Mesenchymal stem cell (in vitro differentiated cells and primary cell): ENCODE data around the gene SRGAP1.

Source experiments
- DNase-seq: peaks from one replicate; pipeline ENCODE4 v3.0.0-alpha.2; 2013
- H2AFZ ChIP-seq: one replicate; pipeline ENCODE4 v1.6.1; 2013; ENCODE audit warnings: low read depth, mild to moderate bottlenecking, control low read depth, inconsistent platforms, low read length, moderate library complexity
- H2AK5ac ChIP-seq: 2 replicates; pipeline ENCODE4 v1.6.1; 2013; ENCODE audit warnings: low read length, moderate library complexity, mild to moderate bottlenecking, inconsistent platforms; ENCODE audit not compliant: severe bottlenecking
- H2BK120ac ChIP-seq: one replicate; pipeline ENCODE4 v1.6.1; 2013; ENCODE audit warnings: low read depth, mild to moderate bottlenecking, inconsistent platforms, low read length, moderate library complexity
- H2BK12ac ChIP-seq, 2 experiments: one replicate each; pipeline ENCODE4 v1.6.1; 2013; ENCODE audit warnings: inconsistent platforms in 2 of 2, low read length in 2 of 2, mild to moderate bottlenecking in 2 of 2, moderate library complexity in 2 of 2, control low read depth in 1 of 2
- H2BK15ac ChIP-seq: one replicate; pipeline ENCODE4 v1.6.1; 2013; ENCODE audit warnings: mild to moderate bottlenecking, low read depth, inconsistent platforms; ENCODE audit not compliant: poor library complexity, severe bottlenecking
- H2BK5ac ChIP-seq: 2 replicates; pipeline ENCODE4 v1.6.1; 2013; ENCODE audit warnings: low read depth, mild to moderate bottlenecking, low read length, control low read depth, inconsistent platforms; ENCODE audit not compliant: poor library complexity, severe bottlenecking
- H3K14ac ChIP-seq, 2 experiments: one replicate each; pipeline ENCODE4 v1.6.1; 2013; ENCODE audit warnings: inconsistent platforms in 2 of 2, low read length in 2 of 2, control low read depth in 1 of 2, mild to moderate bottlenecking in 1 of 2, moderate library complexity in 1 of 2
- H3K18ac ChIP-seq, 2 experiments: one replicate each; pipeline ENCODE4 v1.6.1; 2013; ENCODE audit warnings: inconsistent platforms in 2 of 2, low read length in 2 of 2, control low read depth in 1 of 2, low read depth in 1 of 2, mild to moderate bottlenecking in 1 of 2
- H3K23ac ChIP-seq, 2 experiments: one replicate each; pipeline ENCODE4 v1.6.1; 2013; ENCODE audit warnings: inconsistent platforms in 2 of 2, low read length in 2 of 2, mild to moderate bottlenecking in 2 of 2, moderate library complexity in 2 of 2, control low read depth in 1 of 2
- H3K27ac ChIP-seq: 2 replicates; pipeline ENCODE4 v1.5.1; 2013; ENCODE audit warnings: mild to moderate bottlenecking, moderate library complexity, low read length, control low read depth, inconsistent platforms; ENCODE audit not compliant: poor library complexity, severe bottlenecking
- H3K27me3 ChIP-seq, 2 experiments: 2 replicates each; pipeline versions ENCODE4 v1.6.1 to v1.7.0; 2013; ENCODE audit warnings: low read length in 2 of 2, mild to moderate bottlenecking in 2 of 2, moderate library complexity in 2 of 2, control low read depth in 1 of 2, inconsistent platforms in 1 of 2; ENCODE audit not compliant: control insufficient read depth in 1 of 2, insufficient read depth in 1 of 2
- H3K36me3 ChIP-seq, 2 experiments: 2 replicates each; pipeline versions ENCODE4 v1.6.1 to v1.7.0; 2013; ENCODE audit warnings: low read length in 2 of 2, control low read depth in 1 of 2, inconsistent platforms in 1 of 2, low read depth in 1 of 2, mild to moderate bottlenecking in 1 of 2; ENCODE audit not compliant: insufficient read depth in 2 of 2, control insufficient read depth in 1 of 2
- H3K4ac ChIP-seq, 2 experiments: one replicate each; pipeline ENCODE4 v1.6.1; 2013; ENCODE audit warnings: inconsistent platforms in 2 of 2, low read length in 2 of 2, mild to moderate bottlenecking in 2 of 2, moderate library complexity in 2 of 2, control low read depth in 1 of 2, low read depth in 1 of 2
- H3K4me1 ChIP-seq: 2 replicates; pipeline ENCODE4 v1.6.1; 2013; ENCODE audit warnings: low read depth, low read length, control low read depth; ENCODE audit not compliant: control insufficient read depth, insufficient read depth
- H3K4me2 ChIP-seq: 2 replicates; pipeline ENCODE4 v1.6.1; 2013; ENCODE audit warnings: low read length, mild to moderate bottlenecking, inconsistent platforms; ENCODE audit not compliant: poor library complexity, severe bottlenecking
- H3K4me3 ChIP-seq, 2 experiments: 2 replicates each; pipeline versions ENCODE4 v1.5.1 to v1.7.0; 2013; ENCODE audit warnings: low read length in 2 of 2, mild to moderate bottlenecking in 2 of 2, control low read depth in 1 of 2, low read depth in 1 of 2; ENCODE audit not compliant: insufficient read depth in 1 of 2
- H3K79me1 ChIP-seq: replicated peaks from 2 replicates; pipeline ENCODE4 v1.6.1; 2013; ENCODE audit warnings: mild to moderate bottlenecking, control low read depth, low read length, inconsistent platforms; ENCODE audit not compliant: poor library complexity, severe bottlenecking
- H3K9ac ChIP-seq: 2 replicates; pipeline ENCODE4 v1.7.0; 2013; ENCODE audit warnings: mild to moderate bottlenecking, low read length, moderate library complexity
- H3K9me3 ChIP-seq: 2 replicates; pipeline ENCODE4 v1.7.0; 2013; ENCODE audit warnings: mild to moderate bottlenecking, low read length; ENCODE audit not compliant: control insufficient read depth
- H4K8ac ChIP-seq: one replicate; pipeline ENCODE4 v1.6.1; 2013; ENCODE audit warnings: inconsistent platforms, mild to moderate bottlenecking, low read length, moderate library complexity
- H4K91ac ChIP-seq: one replicate; pipeline ENCODE4 v1.6.1; 2013; ENCODE audit warnings: mild to moderate bottlenecking, low read length, inconsistent platforms
- WGBS: methylation state at CpG from one replicate; pipeline ENCODE4 v1.1.7; 2013; ENCODE audit warnings: mixed read lengths; 5-methylcytosine and 5-hydroxymethylcytosine counted together

The SRGAP1 gene

DNA sequence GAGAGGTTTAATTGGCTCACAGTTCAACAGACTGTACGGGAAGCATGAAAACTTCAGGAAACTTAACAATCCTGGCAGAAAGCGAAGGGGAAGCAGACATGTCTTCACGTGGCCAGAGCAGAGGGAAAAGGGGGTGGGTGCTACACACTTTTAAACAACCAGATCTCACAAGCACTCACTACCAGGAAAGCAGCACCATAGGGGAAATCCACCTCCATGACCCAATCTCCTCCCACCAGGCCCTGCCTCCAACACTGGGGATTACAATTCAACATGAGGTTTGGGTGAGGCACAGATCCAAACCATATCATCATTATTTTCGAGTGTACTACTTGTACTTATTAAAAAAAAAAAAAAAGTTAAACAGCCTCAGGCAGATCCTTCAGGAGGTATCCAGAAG, 34.9 kb upstream of the SRGAP1 start:
- Histone ChIP-seq H3K27ac (no peak overlapping the region), H2BK15ac (no peak overlapping the region), H2AFZ (no peak overlapping the region), H3K4me3 (no peak overlapping the region), H3K14ac (no peak overlapping the region), H3K9ac (no peak overlapping the region), H2BK120ac (no peak overlapping the region), H4K8ac (no peak overlapping the region), H3K4ac (no peak overlapping the region), H3K79me1 (no peaks in the 10 kb centered on the region), H2AK5ac (no peak overlapping the region), H3K4me1 (peaks cover 4% of the 10 kb centered on the region), H3K4me2 (no peak overlapping the region), H3K27me3 (no peaks in the 10 kb centered on the region), H4K91ac (no peak overlapping the region), H2BK12ac (no peak overlapping the region), H2BK5ac (no peak overlapping the region), H3K23ac (no peak overlapping the region), H3K9me3 (no peaks in the 10 kb centered on the region), H3K36me3 (peaks cover 6 to 42% of the 10 kb centered on the region in 2 experiments), H3K18ac (no peak overlapping the region)
- WGBS: 94% methylated on average over 3 of the region's 4 CpGs
- DNase-seq: no peak

DNA sequence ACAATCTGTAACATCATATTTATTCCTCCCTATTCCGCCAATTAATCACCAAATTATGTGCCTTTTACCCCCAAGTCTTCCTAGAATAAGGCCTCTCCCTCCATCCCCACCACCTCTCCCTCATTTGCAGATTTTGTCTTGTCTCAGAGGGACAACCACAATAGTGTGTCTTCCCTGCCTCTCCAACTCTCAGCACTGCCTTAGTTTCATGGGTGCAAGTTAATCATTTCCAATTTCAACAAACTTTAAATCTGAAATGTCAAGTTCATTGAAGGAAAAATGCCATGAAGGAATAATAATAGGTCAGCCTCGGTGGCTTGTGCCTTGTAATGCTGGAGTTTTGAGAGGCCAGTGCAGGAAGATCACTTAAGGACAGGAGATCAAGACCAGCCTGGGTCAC, 33.2 kb upstream of the SRGAP1 start:
- WGBS: 92% methylated on average over 2 of the region's 2 CpGs
- Histone ChIP-seq H4K91ac (no peak overlapping the region), H4K8ac (no peak overlapping the region)

DNA sequence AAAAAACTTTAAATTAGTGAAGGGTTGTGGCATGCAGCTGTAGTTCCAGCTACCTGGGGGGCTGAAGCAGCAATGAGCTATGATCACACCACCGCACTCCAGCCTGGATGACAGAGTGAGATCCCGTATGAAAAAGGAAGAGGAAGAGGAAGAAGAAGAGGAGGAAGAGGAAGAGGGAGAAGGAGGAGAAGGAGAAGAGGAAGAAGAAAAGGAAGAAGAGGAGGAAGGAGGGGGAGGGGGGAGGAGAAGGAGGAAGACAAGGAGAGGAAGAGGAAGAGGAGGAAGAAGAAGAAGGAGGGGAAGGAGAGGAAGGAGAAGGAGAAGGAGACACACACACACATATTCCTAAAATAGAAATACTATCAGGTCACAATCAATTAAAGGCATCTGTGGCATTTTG, 32.7 kb upstream of the SRGAP1 start:
- Histone ChIP-seq H3K79me1 (no peaks in the 10 kb centered on the region), H2AFZ (no peak overlapping the region), H3K4me1 (peaks cover 11% of the 10 kb centered on the region), H2BK5ac (no peak overlapping the region), H2AK5ac (no peak overlapping the region), H2BK120ac (no peak overlapping the region), H2BK15ac (no peak overlapping the region), H3K9ac (no peak overlapping the region), H3K9me3 (no peaks in the 10 kb centered on the region), H4K8ac (no peak overlapping the region), H3K27ac (peak overlapping the region; percentile 34), H4K91ac (no peak overlapping the region), H3K36me3 (peaks cover 6 to 26% of the 10 kb centered on the region in 2 experiments), H3K4ac (no peak overlapping the region), H3K23ac (no peak overlapping the region), H3K27me3 (no peaks in the 10 kb centered on the region), H3K14ac (no peak overlapping the region), H2BK12ac (no peak overlapping the region), H3K18ac (no peak overlapping the region), H3K4me2 (no peak overlapping the region), H3K4me3 (no peak overlapping the region)
- 97% methylated on average over 2 of the region's 2 CpGs for WGBS
- no peak for DNase-seq

More for the DNA sequence above, 33.2 kb upstream of the SRGAP1 start:
- H3K27ac ChIP-seq: peak overlapping the region; percentile 42
- no peak overlapping the region for H2BK5ac ChIP-seq
- H2BK15ac ChIP-seq: no peak overlapping the region
- H3K4me3 ChIP-seq: no peak overlapping the region
- no peak overlapping the region for H2BK120ac ChIP-seq
- H3K9me3 ChIP-seq: no peaks in the 10 kb centered on the region
- no peak for DNase-seq
- no peak overlapping the region for H3K4ac ChIP-seq
- H2AFZ ChIP-seq: no peak overlapping the region
- no peak overlapping the region for H3K23ac ChIP-seq
- H3K14ac ChIP-seq: no peak overlapping the region
- H3K9ac ChIP-seq: no peak overlapping the region
- H3K36me3 ChIP-seq: peaks cover 6 to 30% of the 10 kb centered on the region in 2 experiments
- H3K4me1 ChIP-seq: peaks cover 11% of the 10 kb centered on the region
- H3K4me2 ChIP-seq: no peak overlapping the region
- H3K18ac ChIP-seq: no peak overlapping the region
- no peak overlapping the region for H2AK5ac ChIP-seq
- H3K79me1 ChIP-seq: no peaks in the 10 kb centered on the region
- H3K27me3 ChIP-seq: no peaks in the 10 kb centered on the region
- no peak overlapping the region for H2BK12ac ChIP-seq

DNA sequence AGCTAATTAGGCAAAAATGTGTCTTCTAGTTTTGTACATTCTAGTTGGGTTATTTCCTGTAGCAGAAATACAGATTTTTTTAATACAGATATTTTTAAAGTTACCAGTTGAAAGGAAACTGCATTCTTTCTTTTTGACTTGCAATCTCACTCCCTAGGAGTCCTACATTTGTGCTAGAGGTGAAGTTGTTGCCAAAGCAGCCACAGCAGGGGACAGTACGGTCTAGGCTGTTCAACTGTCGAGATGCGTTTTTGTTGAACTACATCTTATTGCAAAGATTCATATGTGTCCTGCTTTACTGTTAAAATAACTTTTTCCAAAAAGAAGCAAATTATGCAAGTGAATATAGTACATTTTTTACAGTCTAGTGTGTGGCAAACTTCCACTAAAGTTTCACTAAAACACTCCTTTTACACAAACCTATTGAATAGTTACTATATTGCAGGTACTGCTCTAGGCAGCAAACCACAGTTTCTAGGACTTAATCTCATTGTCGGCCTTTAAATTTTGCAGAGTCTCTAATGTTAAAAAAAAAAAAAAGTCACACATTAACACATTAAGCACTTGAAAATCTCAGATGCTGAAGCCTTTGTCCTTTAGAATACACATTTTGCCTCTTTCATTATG, 30.2 kb upstream of the SRGAP1 start:
- H3K4me2 ChIP-seq: no peak overlapping the region
- H2AFZ ChIP-seq: no peak overlapping the region
- H2AK5ac ChIP-seq: no peak overlapping the region
- no peak overlapping the region for H3K18ac ChIP-seq
- WGBS: 96% methylated on average over 4 of the region's 4 CpGs
- peaks cover 11% of the 10 kb centered on the region for H3K4me1 ChIP-seq
- H3K36me3 ChIP-seq: peaks cover 0 to 5% of the 10 kb centered on the region in 2 experiments
- H3K9ac ChIP-seq: no peak overlapping the region
- H4K91ac ChIP-seq: no peak overlapping the region
- no peaks in the 10 kb centered on the region for H3K27me3 ChIP-seq
- no peak overlapping the region for H4K8ac ChIP-seq
- no peak overlapping the region for H3K23ac ChIP-seq
- peak overlapping the region; percentile 52 for H3K27ac ChIP-seq
- no peak overlapping the region for H2BK15ac ChIP-seq
- H2BK12ac ChIP-seq: no peak overlapping the region
- no peak overlapping the region for H3K14ac ChIP-seq
- no peak overlapping the region for H3K4me3 ChIP-seq
- no peak for DNase-seq
- no peaks in the 10 kb centered on the region for H3K9me3 ChIP-seq
- H2BK5ac ChIP-seq: no peak overlapping the region
- H3K79me1 ChIP-seq: no peaks in the 10 kb centered on the region
- no peak overlapping the region for H2BK120ac ChIP-seq
- no peak overlapping the region for H3K4ac ChIP-seq
